Uterus (tissue), 2 donors: ENCODE results near the gene CAMSAP3.

Experiments
- POLR2A ChIP-seq, 2 donors: fragments of 450-650 bp; IDR thresholded peaks; one replicate each; pipeline ENCODE4 v1.6.1; 2016; ENCODE audit warnings: antibody characterized with exemption in 2 of 2, mild to moderate bottlenecking in 1 of 2, moderate library complexity in 1 of 2
- TF ChIP-seq, protein P1 (sequence below), 4 experiments: fragments of 200-600 bp in 2 of 4; fragments of 450-650 bp in 2 of 4; sonication (generic) in 2 of 4; IDR thresholded peaks; one replicate each; pipeline ENCODE4 v1.5.1; 2016 to 2019; ENCODE audit warnings: antibody characterized with exemption in 4 of 4, mild to moderate bottlenecking in 2 of 4, moderate library complexity in 1 of 4

DNA sequence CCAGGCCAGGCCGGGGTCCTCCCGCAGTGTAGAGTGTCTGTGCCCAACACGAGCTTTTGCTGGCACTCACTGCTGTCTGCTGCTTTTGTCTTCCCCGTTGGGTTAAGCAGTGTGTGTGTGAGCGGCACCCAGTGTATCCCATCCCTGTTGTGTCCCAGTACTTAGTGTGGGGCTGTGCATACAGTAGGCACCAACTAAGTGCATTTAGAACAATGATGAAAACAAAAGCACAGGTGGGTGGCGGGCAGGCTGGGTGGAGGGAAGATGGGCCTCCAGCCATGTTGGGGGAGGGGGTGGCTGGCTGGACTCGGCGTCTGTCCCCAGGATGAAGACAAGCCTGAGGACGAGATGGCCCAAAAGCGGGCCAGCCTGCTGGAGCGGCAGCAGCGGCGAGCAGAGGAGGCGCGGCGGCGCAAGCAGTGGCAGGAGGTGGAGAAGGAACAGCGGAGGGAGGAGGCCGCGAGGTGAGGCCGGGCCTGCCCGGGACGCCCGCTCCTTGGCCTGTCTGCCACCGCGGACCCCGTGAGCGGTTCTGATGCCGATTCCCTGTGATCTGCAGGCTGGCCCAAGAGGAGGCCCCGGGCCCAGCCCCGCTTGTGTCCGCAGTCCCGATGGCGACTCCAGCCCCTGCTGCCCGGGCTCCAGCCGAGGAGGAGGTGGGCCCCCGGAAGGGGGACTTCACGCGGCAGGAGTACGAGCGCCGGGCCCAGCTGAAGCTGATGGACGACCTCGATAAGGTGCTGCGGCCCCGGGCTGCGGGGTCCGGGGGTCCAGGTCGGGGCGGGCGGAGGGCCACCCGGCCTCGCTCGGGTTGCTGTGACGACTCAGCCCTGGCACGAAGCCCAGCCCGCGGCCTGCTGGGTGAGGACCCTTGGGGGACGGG is 19.4 kb downstream of the CAMSAP3 start:
- no peak for TF ChIP-seq POLR2A (IDR thresholded peaks at IDR 0.05)
- TF ChIP-seq, protein P1, sequence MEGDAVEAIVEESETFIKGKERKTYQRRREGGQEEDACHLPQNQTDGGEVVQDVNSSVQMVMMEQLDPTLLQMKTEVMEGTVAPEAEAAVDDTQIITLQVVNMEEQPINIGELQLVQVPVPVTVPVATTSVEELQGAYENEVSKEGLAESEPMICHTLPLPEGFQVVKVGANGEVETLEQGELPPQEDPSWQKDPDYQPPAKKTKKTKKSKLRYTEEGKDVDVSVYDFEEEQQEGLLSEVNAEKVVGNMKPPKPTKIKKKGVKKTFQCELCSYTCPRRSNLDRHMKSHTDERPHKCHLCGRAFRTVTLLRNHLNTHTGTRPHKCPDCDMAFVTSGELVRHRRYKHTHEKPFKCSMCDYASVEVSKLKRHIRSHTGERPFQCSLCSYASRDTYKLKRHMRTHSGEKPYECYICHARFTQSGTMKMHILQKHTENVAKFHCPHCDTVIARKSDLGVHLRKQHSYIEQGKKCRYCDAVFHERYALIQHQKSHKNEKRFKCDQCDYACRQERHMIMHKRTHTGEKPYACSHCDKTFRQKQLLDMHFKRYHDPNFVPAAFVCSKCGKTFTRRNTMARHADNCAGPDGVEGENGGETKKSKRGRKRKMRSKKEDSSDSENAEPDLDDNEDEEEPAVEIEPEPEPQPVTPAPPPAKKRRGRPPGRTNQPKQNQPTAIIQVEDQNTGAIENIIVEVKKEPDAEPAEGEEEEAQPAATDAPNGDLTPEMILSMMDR (IDR thresholded peaks at IDR 0.05) = no peak
